ENCODE measurements around the gene DNAAF5. TPM values are rescaled to one million over a fixed set of nuclear protein-coding genes. Genes with fewer than 3 reads are reported as not detected.

Gene DNAAF5
- total RNA-seq, 4 donors from 2014 or later: 19.0 to 25.3 (median 24.1) TPM

- TF ChIP-seq CTCF (IDR thresholded peaks at IDR 0.05) (no peak), POLR2A (IDR thresholded peaks at IDR 0.05) (no peak)
- WGBS, 2 donors: 97 to 98% methylated on average over 22 of the region's 22 CpGs
- H3K4me3 ChIP-seq (ENCODE audit: low read depth, poor library complexity, severe bottlenecking): no peak overlapping the region
- intact Hi-C loops (cut with DNase I; ENCODE audit: low total_unique reads): no loop called here
- peak in 1 of 2 donors; percentile 53 for DNase-seq (ENCODE audit: low spot score in 2 of 2)
These were observed 33.2 kb upstream of the DNAAF5 start for GRCh38 chr7:693280-693679.

- intact Hi-C loops (cut with DNase I; ENCODE audit: low total_unique reads): no loop called here
- no peak overlapping the region for H3K4me3 ChIP-seq (ENCODE audit: low read depth, poor library complexity, severe bottlenecking)
- DNase-seq (ENCODE audit: low spot score in 2 of 2): peak in 1 of 2 donors; percentile 79
- TF ChIP-seq CTCF (IDR thresholded peaks at IDR 0.05) (no peak), POLR2A (IDR thresholded peaks at IDR 0.05) (no peak)
- WGBS, 2 donors: 86 to 88% methylated on average over 8 to 9 of the region's 9 CpGs
These were observed 30.1 kb upstream of the DNAAF5 start for GRCh38 chr7:696426-696811.

- H3K4me3 ChIP-seq (ENCODE audit: low read depth, poor library complexity, severe bottlenecking): no peak overlapping the region
- TF ChIP-seq POLR2A (IDR thresholded peaks at IDR 0.05) (no peak), CTCF (IDR thresholded peaks at IDR 0.05) (no peak)
- 79 to 87% methylated on average over 29 of the region's 29 CpGs for WGBS, 2 donors
- DNase-seq (ENCODE audit: low spot score in 2 of 2): peak in 1 of 2 donors; percentile 72
- intact Hi-C loops (cut with DNase I; ENCODE audit: low total_unique reads): no loop called here
These were observed 29.5 kb upstream of the DNAAF5 start for GRCh38 chr7:696812-697551.

GRCh38 chr7:698515-699475 is 27.7 kb upstream of the DNAAF5 start:
- intact Hi-C loops (cut with DNase I; ENCODE audit: low total_unique reads): no loop called here
- peak in 1 of 2 donors; percentile 81 for DNase-seq (ENCODE audit: low spot score in 2 of 2)
- no peak for TF ChIP-seq POLR2A (IDR thresholded peaks at IDR 0.05)
- TF ChIP-seq CTCF (IDR thresholded peaks at IDR 0.05): no peak
- H3K4me3 ChIP-seq (ENCODE audit: low read depth, poor library complexity, severe bottlenecking): no peak overlapping the region
- 53 to 59% methylated on average over 22 of the region's 23 CpGs for WGBS, 2 donors

- no peak for TF ChIP-seq POLR2A (IDR thresholded peaks at IDR 0.05)
- TF ChIP-seq CTCF (IDR thresholded peaks at IDR 0.05): no peak
- no peak overlapping the region for H3K4me3 ChIP-seq (ENCODE audit: low read depth, poor library complexity, severe bottlenecking)
- peak in 1 of 2 donors; percentile 63 for DNase-seq (ENCODE audit: low spot score in 2 of 2)
- intact Hi-C loops (cut with DNase I; ENCODE audit: low total_unique reads): no loop called here
- 74 to 84% methylated on average over 17 of the region's 17 CpGs for WGBS, 2 donors
These were observed 26.9 kb upstream of the DNAAF5 start for GRCh38 chr7:699476-700170.

All from lower leg skin (tissue), 4 donors.